GM21360 (cell line): ENCODE data around the gene SYP.
"Not testable (repeated sequence)": the region's sequence is repeated elsewhere in the genome, so short reads cannot be mapped to it uniquely, and the experiment has no call there.

ENCODE experiments used
- ATAC-seq: cut with Tn5 transposase; IDR thresholded peaks from one replicate; pipeline ENCODE4 v1.9.1; 2021; ENCODE audit warnings: mild to moderate bottlenecking, moderate library complexity; ENCODE audit not compliant: unreplicated experiment

SYP gene

DNA sequence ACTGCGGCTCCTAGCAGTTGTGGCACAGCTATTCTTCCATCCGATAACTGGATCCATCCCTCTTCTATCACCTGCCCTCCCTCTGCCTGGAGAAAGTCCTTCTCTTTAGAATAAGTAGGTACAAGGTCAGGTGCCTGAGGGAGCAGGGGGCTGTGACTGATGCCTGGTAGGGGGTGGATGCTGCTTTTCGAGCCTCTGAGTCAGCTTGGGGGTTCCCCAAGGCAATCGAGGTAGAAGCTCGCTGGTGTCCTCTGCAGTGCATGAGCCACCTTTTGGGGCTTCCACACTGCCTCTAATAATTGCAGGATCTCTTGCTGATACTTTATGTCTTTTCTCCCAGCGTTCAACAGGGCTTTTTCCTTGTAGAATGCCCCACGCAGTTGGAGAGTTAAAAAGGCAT is 56.8 kb downstream of the SYP start:
- ATAC-seq: not testable (repeated sequence)

DNA sequence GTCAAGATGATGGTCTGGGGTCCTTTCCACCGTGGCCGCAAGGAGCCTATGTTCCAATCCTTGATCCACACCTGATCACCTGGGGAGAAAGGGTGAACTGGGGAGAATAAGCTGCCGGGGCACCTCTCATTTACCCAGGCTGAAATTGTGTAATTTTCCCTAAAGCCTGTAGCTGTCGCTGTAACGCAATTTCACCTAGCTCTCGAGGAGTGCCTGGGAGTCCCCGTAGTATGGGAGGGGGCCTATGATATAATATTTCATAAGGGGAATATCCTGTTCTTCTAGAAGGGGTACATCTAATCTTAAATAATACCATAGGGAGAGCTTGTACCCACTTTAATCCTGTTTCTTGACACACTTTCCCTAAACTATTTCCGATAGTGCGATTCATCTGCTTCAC is 57.7 kb downstream of the SYP start:
- ATAC-seq: not testable (repeated sequence)

DNA sequence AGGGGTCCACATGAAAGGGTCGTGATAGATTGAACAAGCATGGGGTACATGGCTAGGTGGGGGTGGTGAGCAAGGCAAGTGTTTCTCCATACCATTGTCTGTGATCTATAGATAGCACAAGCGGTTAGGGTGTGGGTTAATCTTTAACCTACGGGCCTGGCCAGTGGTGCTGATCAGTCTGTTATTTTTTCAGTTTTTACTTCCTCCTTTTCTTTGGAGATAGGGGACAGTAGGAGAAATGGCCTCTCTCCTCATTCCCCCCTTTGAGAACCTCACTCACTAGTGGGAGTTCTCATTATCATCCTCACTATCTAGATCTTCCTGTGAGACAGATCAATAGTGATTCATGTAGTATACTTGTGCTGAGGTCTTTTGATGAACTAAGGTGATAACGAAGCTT is 60.3 kb downstream of the SYP start:
- no peak for ATAC-seq
